CD4-positive, alpha-beta T cell treated with Interleukin-17A for 1 hour (primary cell): ENCODE data around the gene OR2T6.
"Not testable (repeated sequence)": the region's sequence is repeated elsewhere in the genome, so short reads cannot be mapped to it uniquely, and the experiment has no call there.

Experiments
- DNase-seq: peaks from one replicate; pipeline ENCODE4 v3.0.0-alpha.2; 2020

Gene OR2T6

GRCh38 chr1:248375446-248375845, at the start of gene OR2T6:
Gene OR2T6 (plus strand): TSS chr1:248375746. CDS start chr1:248387609, 11,863 bp downstream.
- no peak for DNase-seq

- no peak for DNase-seq
Measured at GRCh38 chr1:248343451-248343850, 32.1 kb upstream of the OR2T6 start.

GRCh38 chr1:248348475-248348874, 27.1 kb upstream of the OR2T6 start, which contains the start of gene OR14C36:
Gene OR14C36 (plus strand): TSS chr1:248348775. CDS start chr1:248348775, 0 bp downstream.
- DNase-seq, result no peak

- no peak for DNase-seq
Measured at GRCh38 chr1:248359415-248359814, 16.1 kb upstream of the OR2T6 start.

- no peak for DNase-seq
Measured at GRCh38 chr1:248361121-248361715, 14.3 kb upstream of the OR2T6 start, which contains the start of gene OR2T4. Gene OR2T4 (plus strand): TSS chr1:248361665. CDS start chr1:248361665, 0 bp downstream.

GRCh38 chr1:248366609-248367008, 8.9 kb upstream of the OR2T6 start:
- no peak for DNase-seq

- DNase-seq, result no peak
Measured at GRCh38 chr1:248372394-248372793, 3.2 kb upstream of the OR2T6 start.

- no peak for DNase-seq
Measured at GRCh38 chr1:248373761-248374160, 1.8 kb upstream of the OR2T6 start.

GRCh38 chr1:248376916-248377315, 1.4 kb downstream of the OR2T6 start:
- DNase-seq, result no peak

GRCh38 chr1:248380854-248381253, 5.3 kb downstream of the OR2T6 start:
- DNase-seq, result no peak

- no peak for DNase-seq
Measured at GRCh38 chr1:248388426-248388825, 12.9 kb downstream of the OR2T6 start.

- DNase-seq, result no peak
Measured at GRCh38 chr1:248393050-248393449, 17.5 kb downstream of the OR2T6 start.

- no peak for DNase-seq
Measured at GRCh38 chr1:248402748-248403147, 27.2 kb downstream of the OR2T6 start, which contains the start of gene OR2T1. Gene OR2T1 (plus strand): TSS chr1:248403048. CDS start chr1:248406148, 3,100 bp downstream.

GRCh38 chr1:248404024-248404423, 28.5 kb downstream of the OR2T6 start:
- no peak for DNase-seq

GRCh38 chr1:248406721-248407692, 31.5 kb downstream of the OR2T6 start:
- DNase-seq, result no peak

- no peak for DNase-seq
Measured at GRCh38 chr1:248416226-248416625, 40.7 kb downstream of the OR2T6 start.

GRCh38 chr1:248417854-248418253, 42.3 kb downstream of the OR2T6 start:
- DNase-seq, result no peak

- no peak for DNase-seq
Measured at GRCh38 chr1:248421384-248421783, 45.8 kb downstream of the OR2T6 start.

- DNase-seq, result not testable (repeated sequence)
Measured at GRCh38 chr1:248427526-248428191, 52.1 kb downstream of the OR2T6 start.

- DNase-seq, result not testable (repeated sequence)
Measured at GRCh38 chr1:248428192-248428533, 52.6 kb downstream of the OR2T6 start.

- not testable (repeated sequence) for DNase-seq
Measured at GRCh38 chr1:248431683-248432082, 56.1 kb downstream of the OR2T6 start.

- DNase-seq, result not testable (repeated sequence)
Measured at GRCh38 chr1:248432201-248432600, 56.7 kb downstream of the OR2T6 start.

- not testable (repeated sequence) for DNase-seq
Measured at GRCh38 chr1:248433811-248434415, 58.4 kb downstream of the OR2T6 start.
